ENCODE measurements around the gene MME. TPM values are rescaled to one million over a fixed set of nuclear protein-coding genes. Genes with fewer than 3 reads are reported as not detected.
"Not testable (repeated sequence)": the region's sequence is repeated elsewhere in the genome, so short reads cannot be mapped to it uniquely, and the experiment has no call there.

Gene MME
- total RNA-seq, 6 experiments from 2014 or later: 40.3 to 85.5 (median 67.1) TPM

DNA sequence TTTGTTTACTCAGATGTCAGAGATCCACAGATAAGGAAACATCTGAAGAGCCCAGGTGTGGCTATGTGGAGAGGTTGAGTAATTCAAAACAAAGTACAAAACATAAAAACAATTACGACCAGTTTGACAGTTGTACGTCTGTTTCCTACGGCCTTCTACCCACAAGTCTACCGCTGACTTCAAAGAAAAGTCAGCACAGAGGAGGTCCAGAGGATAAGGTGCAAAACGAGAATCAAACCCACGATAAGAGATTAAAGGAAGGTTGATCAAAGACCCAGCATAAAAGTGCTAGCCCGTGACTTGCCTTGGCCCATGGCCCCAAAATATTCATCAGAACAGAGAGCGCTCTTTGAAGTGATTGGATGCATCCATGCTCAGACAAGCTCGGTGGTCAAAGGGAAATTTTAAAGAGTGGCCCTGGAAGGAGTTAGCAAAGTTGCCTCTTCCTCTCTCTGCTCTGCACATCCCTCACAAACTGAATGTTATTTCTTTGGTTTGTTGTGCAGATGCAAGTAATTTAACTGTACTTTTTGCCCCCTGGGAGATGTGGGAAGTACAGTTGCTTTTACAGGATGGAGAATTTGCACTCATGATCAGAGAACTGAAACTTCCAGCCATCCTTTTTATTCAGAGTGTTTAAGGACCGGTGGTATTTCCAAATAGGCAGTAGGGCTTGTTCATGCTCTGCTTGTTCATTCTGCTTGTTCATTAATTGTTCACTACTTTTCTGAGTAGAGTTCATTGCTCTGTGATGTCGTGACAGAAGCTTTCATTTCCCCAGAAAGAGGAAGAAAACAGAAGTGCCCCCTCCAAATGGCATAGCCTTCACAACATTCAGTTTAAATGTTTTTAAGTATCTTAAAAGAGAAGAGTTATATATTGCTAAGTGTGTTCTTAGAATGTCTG, 31.1 kb downstream of the MME start:
- Mint-ChIP-seq H3K27ac (no peak overlapping the region), H3K4me3 (no peak overlapping the region), H3K9me3 (no peaks in the 10 kb centered on the region), H3K36me3 (ENCODE audit: low read depth) (peaks cover 8% of the 10 kb centered on the region), H3K4me1 (ENCODE audit: low read depth) (peaks cover 1% of the 10 kb centered on the region; the same call in 1 of the 2 replicates), H3K27me3 (ENCODE audit: insufficient read depth) (no peaks in the 10 kb centered on the region)
- TF ChIP-seq, protein P1, sequence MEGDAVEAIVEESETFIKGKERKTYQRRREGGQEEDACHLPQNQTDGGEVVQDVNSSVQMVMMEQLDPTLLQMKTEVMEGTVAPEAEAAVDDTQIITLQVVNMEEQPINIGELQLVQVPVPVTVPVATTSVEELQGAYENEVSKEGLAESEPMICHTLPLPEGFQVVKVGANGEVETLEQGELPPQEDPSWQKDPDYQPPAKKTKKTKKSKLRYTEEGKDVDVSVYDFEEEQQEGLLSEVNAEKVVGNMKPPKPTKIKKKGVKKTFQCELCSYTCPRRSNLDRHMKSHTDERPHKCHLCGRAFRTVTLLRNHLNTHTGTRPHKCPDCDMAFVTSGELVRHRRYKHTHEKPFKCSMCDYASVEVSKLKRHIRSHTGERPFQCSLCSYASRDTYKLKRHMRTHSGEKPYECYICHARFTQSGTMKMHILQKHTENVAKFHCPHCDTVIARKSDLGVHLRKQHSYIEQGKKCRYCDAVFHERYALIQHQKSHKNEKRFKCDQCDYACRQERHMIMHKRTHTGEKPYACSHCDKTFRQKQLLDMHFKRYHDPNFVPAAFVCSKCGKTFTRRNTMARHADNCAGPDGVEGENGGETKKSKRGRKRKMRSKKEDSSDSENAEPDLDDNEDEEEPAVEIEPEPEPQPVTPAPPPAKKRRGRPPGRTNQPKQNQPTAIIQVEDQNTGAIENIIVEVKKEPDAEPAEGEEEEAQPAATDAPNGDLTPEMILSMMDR (IDR thresholded peaks at IDR 0.05): no peak
- DNase-seq: no peak

GRCh38 chr3:155111971-155112370, 31.9 kb downstream of the MME start:
- peaks cover 8% of the 10 kb centered on the region for H3K36me3 Mint-ChIP-seq (ENCODE audit: low read depth)
- H3K9me3 Mint-ChIP-seq: no peaks in the 10 kb centered on the region
- no peak for DNase-seq
- H3K4me1 Mint-ChIP-seq (ENCODE audit: low read depth): peaks cover 2% of the 10 kb centered on the region
- no peak overlapping the region for H3K4me3 Mint-ChIP-seq
- H3K27me3 Mint-ChIP-seq (ENCODE audit: insufficient read depth): no peaks in the 10 kb centered on the region
- H3K27ac Mint-ChIP-seq: no peak overlapping the region
- TF ChIP-seq, protein P1 (IDR thresholded peaks at IDR 0.05): no peak

DNA sequence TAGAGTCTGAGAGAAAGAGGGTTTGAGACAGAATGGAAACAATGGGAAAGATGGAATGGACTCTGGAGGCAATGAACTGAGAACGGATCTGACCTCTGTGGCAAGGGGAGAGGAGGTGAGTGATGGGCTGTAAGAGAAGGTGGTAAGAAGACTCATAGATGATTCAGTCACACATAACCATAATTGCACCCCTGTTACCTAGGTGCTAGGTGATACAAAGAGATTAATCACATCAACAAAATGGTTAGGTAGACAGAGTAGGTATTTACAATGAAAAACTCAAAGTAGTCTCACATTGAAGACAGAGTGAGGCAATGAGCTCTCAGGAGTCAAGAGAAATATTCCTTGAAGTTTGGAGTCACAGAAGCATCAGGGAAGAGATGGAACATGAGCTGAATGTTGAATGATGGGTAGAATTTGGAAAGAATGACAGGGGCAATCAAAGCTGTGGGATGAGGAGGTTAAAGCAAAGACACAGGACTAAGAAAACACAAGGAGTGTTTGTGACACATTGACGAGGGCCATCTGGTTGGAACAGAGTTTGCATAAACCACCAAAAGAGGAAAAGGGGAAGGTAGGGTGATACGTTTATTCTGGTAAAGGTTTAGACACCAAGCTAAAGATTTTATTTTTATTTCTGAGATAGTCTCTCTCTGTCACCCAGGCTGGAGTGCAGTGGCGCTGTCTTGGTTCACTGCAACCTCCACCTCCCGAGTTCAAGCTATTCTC, 32.7 kb downstream of the MME start:
- no peaks in the 10 kb centered on the region for H3K27me3 Mint-ChIP-seq (ENCODE audit: insufficient read depth)
- no peaks in the 10 kb centered on the region for H3K9me3 Mint-ChIP-seq
- H3K4me3 Mint-ChIP-seq: no peak overlapping the region
- H3K4me1 Mint-ChIP-seq (ENCODE audit: low read depth): peaks cover 10% of the 10 kb centered on the region
- TF ChIP-seq, protein P1 (IDR thresholded peaks at IDR 0.05): no peak
- no peak for DNase-seq
- H3K36me3 Mint-ChIP-seq (ENCODE audit: low read depth): peaks cover 8% of the 10 kb centered on the region
- H3K27ac Mint-ChIP-seq: no peak overlapping the region

DNA sequence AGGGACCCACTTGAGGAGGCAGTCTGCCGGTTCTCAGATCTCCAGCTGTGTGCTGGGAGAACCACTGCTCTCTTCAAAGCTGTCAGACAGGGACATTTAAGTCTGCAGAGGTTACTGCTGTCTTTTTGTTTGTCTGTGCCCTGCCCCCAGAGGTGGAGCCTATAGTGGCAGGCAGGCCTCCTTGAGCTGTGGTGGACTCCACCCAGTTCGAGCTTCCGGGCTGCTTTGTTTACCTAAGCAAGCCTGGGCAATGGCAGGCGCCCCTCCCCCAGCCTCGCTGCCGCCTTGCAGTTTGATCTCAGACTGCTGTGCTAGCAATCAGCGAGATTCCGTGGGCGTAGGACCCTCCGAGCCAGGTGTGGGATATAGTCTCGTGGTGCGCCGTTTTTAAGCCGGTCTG, 44.6 kb downstream of the MME start:
- DNase-seq; H3K27ac Mint-ChIP-seq; H3K4me1 Mint-ChIP-seq (ENCODE audit: low read depth); H3K27me3 Mint-ChIP-seq (ENCODE audit: insufficient read depth); H3K4me3 Mint-ChIP-seq; H3K36me3 Mint-ChIP-seq (ENCODE audit: low read depth); H3K9me3 Mint-ChIP-seq: not testable (repeated sequence)

DNA sequence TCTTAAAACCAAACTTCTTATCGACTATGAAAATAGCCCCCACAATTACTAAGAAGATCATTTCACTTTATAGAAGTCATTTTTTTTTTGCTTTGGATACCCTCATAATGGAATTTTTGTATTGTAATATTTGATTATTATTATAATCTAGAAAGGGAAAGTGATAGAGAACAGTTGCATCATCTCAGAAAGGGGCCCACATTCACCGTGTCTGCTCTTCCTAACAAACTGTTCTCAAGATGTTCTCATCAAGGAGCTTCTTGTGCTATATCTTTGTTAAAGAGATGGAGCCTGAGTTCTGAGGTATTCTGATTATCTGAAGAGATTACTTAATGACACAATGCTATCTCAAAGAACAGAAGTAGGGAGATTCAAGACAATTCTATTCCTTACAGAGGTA, 49.3 kb downstream of the MME start:
- no peak for DNase-seq

More for the DNA sequence above, 49.3 kb downstream of the MME start:
- no peak overlapping the region for H3K27ac Mint-ChIP-seq
- no peaks in the 10 kb centered on the region; the same call in 1 of the 2 replicates for H3K27me3 Mint-ChIP-seq (ENCODE audit: insufficient read depth)
- peaks cover 20% of the 10 kb centered on the region for H3K4me1 Mint-ChIP-seq (ENCODE audit: low read depth)
- H3K4me3 Mint-ChIP-seq: no peak overlapping the region
- H3K36me3 Mint-ChIP-seq (ENCODE audit: low read depth): peaks cover 10% of the 10 kb centered on the region; the same call in 1 of the 2 replicates
- TF ChIP-seq, protein P1 (IDR thresholded peaks at IDR 0.05): no peak
- H3K9me3 Mint-ChIP-seq: no peaks in the 10 kb centered on the region
